Measurements from ENCODE around the gene OTX2.

Gene OTX2

GRCh38 chr14:56810147-56810719 lies at the start of gene OTX2:
Gene OTX2, minus strand, starts transcription at chr14:56810479. Its CDS starts 5,023 bp downstream, at chr14:56805456.
- DNase-seq = peak; percentile 50

GRCh38 chr14:56858422-56858821 lies 48.1 kb upstream of the OTX2 start:
- DNase-seq = no peak

DNA sequence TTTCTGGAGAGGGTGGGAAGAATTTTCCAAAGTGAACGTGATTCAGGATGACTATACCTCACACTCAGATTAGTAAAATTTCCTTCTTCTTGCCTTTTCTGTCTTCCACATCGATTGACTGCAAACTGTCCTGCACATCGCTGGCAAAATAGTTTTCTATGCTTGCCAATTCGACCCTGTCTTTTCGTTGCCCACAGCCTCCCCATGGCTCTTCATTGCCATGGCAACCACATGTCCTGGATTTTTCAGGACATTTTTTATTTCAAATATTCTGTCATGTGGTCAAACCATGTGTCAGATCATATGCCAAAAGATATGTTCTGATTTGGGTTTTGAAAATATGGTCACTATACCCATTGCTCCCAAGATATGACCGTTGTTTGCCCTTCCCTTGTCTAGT lies 46.9 kb upstream of the OTX2 start:
- DNase-seq = no peak

- DNase-seq = no peak
Observed at GRCh38 chr14:56855891-56856461, 45.7 kb upstream of the OTX2 start.

DNA sequence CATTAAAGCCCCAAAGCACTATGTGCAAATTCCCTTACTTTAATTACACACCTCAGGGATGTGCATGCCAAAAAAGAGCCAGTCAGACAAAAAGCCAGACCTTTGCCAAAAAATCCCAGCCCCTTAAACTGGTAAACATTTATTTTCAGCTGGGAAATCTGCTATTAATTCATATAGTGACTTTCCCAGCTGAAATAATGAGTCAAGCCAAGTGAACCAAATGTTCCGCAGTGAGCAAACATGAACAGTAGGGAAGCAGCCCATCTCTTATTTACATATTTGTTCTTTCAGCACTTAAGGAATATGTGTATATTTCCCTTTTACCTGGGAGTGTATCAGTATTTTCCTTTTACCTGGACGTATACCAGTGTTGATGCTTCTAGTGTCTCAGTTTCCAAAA lies 44.0 kb upstream of the OTX2 start:
- DNase-seq = no peak

GRCh38 chr14:56846970-56847930 lies 37.0 kb upstream of the OTX2 start:
- DNase-seq = no peak

GRCh38 chr14:56844406-56845002 lies 34.2 kb upstream of the OTX2 start:
- no peak for DNase-seq

- no peak for DNase-seq
Observed at GRCh38 chr14:56841611-56842010, 31.3 kb upstream of the OTX2 start.

DNA sequence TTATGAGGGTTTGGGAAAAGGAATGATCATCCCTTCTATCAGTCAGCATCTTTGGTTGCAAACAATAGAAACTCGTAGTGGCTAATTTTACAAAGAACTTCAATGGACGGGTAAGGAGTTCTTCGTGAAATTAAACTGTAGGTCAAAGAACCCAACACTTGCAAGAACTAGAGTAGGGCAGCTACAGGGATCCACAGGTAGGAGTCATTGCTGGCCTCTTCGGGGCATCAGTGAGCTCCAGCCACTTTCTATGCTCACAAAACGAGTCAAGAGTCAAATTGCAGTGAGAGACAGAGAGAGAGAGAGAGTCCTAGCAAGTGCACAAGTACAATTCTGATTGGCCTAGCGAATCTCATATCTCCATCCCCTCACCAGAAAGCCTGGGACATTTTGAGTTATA lies 29.9 kb upstream of the OTX2 start:
- DNase-seq = no peak

DNA sequence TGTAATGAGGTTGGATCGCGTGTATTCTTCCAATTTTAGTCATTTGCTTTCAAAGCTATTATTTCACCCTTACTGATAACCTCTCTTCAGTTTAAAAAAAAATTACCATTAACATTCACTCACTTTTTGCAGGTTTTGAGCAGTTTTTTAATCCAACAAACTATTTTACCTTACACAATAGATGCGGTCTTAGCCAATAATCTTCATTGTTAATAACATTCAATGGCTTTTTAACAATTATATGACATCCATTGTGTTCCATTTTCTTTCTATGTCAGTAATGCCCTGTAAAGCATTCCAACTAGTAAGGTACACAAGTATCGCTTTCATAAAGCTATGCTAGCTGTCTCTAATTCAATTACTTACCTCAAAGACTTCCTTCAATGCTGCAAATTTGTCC lies 18.9 kb upstream of the OTX2 start:
- no peak for DNase-seq

- DNase-seq = no peak
Observed at GRCh38 chr14:56826214-56826613, 15.9 kb upstream of the OTX2 start.

DNA sequence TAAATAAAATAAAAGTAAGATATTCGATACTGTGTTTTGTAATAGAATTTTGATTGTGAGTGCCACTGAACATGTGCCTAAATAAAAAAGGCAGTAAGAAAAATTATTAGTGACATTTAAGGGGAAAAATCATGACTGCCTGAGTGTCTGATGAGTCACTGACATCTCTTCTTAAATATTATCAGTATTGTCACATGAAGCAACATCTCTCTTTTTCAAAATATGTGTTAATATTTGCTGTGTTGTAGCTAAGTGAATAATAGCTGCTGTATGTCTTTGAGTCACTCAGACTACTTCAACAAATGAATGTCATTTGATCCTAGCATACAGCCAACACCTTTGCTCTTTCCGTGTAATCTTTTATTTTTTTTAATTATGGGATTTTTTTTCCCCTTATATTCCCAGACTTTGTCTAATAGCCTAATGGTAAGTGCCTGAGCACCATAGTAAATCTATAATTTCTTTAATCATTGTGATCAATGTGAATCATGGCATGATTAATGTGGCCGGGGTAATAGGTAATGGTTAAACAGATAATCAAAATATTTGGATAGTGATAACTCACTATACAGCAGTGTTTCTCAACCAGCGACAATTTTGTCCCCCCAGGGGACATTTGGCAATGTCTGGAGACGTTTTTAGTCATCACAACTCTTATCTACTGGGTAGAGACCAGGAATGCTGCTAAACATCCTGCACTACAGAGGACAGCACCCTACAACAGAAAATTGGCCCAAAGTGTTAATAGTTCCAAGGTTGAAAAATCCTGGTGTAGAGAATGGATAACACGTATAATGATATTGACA lies 11.7 kb upstream of the OTX2 start:
- DNase-seq = no peak

DNA sequence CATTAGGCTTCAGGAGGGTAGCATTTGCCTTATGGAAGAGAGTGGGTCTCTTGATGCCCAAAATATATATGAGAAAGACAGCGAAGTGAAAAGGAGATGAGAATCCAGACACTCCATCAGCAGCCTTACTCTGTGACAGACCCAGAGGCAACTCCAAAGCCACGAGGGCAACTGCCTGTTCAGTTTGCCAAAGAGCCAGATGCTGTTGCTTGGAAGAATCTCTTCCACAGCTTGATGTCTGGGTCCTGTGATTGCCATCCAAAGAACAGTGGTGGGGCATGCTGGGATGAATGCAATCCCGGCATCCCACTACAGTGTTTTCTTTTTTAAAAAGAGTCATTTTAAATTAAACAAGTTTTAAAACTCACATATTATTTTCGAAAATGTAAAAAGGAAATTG lies 10.9 kb upstream of the OTX2 start:
- DNase-seq = no peak

GRCh38 chr14:56817396-56817921 lies 7.2 kb upstream of the OTX2 start:
- no peak for DNase-seq

DNA sequence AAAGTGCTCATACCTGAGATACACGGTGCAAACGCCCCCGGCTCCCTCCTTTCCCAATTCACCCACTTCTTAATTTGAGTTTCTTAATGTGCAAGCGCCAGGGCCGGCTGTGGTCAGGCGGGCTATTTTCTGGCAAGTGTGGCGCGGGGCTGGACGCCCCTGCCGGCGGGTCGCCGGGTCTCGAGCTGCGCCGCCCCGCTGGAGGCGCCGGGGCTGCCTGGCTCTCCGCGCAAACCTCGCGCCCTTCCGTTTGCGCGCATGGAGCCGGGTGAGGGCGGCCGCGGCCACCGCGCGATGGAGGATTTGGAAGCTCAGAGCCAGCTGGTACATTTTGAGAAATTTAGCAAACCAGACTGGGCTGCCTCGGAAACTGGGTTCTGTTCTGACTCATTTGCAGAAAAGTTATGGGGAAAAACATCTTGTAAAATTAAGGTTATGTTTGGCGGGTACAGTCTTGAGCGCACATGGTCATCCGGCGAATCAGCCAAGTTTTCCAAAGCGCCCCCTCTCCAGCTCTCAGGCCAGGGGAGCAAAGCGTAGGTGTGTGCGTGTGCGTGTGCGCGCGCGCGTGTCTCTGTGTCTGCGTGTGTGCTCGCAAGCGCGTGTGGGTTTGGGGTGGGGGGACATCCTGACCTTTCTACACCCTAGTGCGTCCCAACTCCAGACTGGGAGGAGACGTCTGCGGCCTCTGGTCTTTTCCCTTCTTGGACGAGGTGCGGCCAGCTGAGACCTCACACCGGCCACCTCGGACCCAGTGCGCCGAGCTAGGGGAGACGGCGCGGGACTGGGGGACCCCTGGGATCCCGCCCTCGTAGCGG lies 6.5 kb upstream of the OTX2 start:
- DNase-seq = no peak

DNA sequence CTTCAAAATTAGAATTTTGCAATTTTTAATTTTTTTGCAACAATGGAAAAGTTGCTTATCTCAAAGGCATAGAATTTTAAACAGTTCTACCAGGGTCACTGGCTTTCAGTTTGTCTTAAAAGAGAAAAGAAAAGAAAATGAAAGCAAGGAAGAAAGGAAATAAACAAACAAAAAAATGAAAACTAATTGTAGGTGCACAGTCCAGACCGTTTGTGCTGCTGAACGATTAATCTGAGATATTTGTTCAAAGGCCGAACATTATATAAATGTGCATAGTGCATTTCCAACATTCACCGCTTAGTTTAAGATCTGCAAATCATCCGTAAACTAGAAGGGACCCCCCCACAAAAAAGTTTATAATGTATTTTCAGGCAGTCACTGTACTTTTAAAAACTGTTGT lies 5.5 kb upstream of the OTX2 start:
- DNase-seq = no peak

GRCh38 chr14:56814969-56815700 lies 4.9 kb upstream of the OTX2 start:
- DNase-seq = no peak

DNA sequence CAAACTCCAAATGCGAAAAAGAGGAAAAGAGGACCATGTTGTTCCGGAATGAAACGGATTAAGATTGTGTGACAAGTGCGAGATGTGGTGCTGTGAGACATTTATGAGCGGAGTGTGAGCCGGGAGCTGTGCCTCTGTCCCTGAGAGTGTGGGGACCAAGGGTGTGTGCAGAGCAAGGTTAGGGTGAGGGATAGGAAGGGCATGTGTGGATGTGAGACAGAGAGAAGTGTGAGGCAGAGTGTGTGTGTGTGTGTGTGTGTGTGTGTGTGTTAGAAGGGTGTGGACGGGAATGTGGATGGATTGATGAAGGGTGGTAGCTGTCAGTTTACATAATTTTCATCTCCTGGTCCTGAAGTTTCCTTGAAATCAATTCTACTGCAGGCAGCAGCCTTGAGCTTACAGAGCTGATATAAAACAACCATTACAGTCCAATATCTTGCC lies 4.3 kb upstream of the OTX2 start:
- no peak for DNase-seq

GRCh38 chr14:56813143-56813551 lies 2.9 kb upstream of the OTX2 start:
- DNase-seq = peak; percentile 30

- no peak for DNase-seq
Observed at GRCh38 chr14:56812364-56813141, 2.3 kb upstream of the OTX2 start.

Measured in midbrain (tissue), 1 donor.